IMR-90 (cell line): ENCODE data around the gene BSND. TPM values are rescaled to one million over a fixed set of nuclear protein-coding genes. Genes with fewer than 3 reads are reported as not detected.
A peak's percentile ranks its signal among the peaks of the same experiment; 100 is the strongest.

Source experiments
- ATAC-seq: fragments of 200-7000 bp; cut with Tn5 transposase; 2 replicates; pipeline ENCODE4 v1.9.1; 2020; ENCODE audit warnings: low read depth, mild to moderate bottlenecking, moderate library complexity
- BruUV-seq: library from RNA; stranded (reverse); fragments of 400-500 nt; replicated peaks from 2 replicates; lab custom pipeline; 2021; lab: Mats Ljungman, UMichigan
- CTCF ChIA-PET: fragments of 300-600 bp; formaldehyde crosslinking; extraction: SDS; loops from one replicate; lab custom pipeline; 2021; ENCODE audit warnings: antibody characterized with exemption; lab: Yijun Ruan, JAX
- POLR2A ChIA-PET: fragments of 300-600 bp; sonication (Branson Sonifier 250); formaldehyde crosslinking; loops from one replicate; lab custom pipeline; 2022; ENCODE audit warnings: antibody characterized with exemption; ENCODE audit not compliant: unreplicated experiment; lab: Charles Lee
- DNase-seq: peaks from one replicate; pipeline ENCODE4 v3.0.0; 2013
- H2AFZ ChIP-seq: replicated peaks from 2 replicates; pipeline ENCODE3; 2013; ENCODE audit warnings: low read length, mild to moderate bottlenecking; ENCODE audit not compliant: poor library complexity
- H2AK5ac ChIP-seq: 2 replicates; pipeline ENCODE4 v1.6.1; 2013; ENCODE audit warnings: low read depth, low read length, inconsistent platforms
- H2AK9ac ChIP-seq: replicated peaks from 2 replicates; pipeline ENCODE3; 2013; ENCODE audit warnings: mild to moderate bottlenecking, low read depth, low read length, moderate library complexity; ENCODE audit not compliant: poor library complexity
- H2BK120ac ChIP-seq: 2 replicates; pipeline ENCODE4 v1.6.1; 2013; ENCODE audit warnings: low read depth, low read length, inconsistent platforms
- H2BK15ac ChIP-seq: 3 replicates; pipeline ENCODE4 v1.6.1; 2013; ENCODE audit warnings: low read depth, low read length, inconsistent platforms
- H2BK20ac ChIP-seq: 2 replicates; pipeline ENCODE4 v1.6.1; 2013; ENCODE audit warnings: low read depth, mild to moderate bottlenecking, inconsistent platforms, low read length, moderate library complexity
- H2BK5ac ChIP-seq: 2 replicates; pipeline ENCODE4 v1.6.1; 2013; ENCODE audit warnings: mild to moderate bottlenecking, low read depth, low read length, inconsistent platforms; ENCODE audit not compliant: poor library complexity, severe bottlenecking
- H3K14ac ChIP-seq: replicated peaks from 2 replicates; pipeline ENCODE4 v1.6.1; 2013; ENCODE audit warnings: low read depth, low read length, inconsistent platforms
- H3K18ac ChIP-seq: 2 replicates; pipeline ENCODE4 v1.6.1; 2013; ENCODE audit warnings: low read depth, low read length, control low read depth
- H3K23ac ChIP-seq: 2 replicates; pipeline ENCODE4 v1.6.1; 2013; ENCODE audit warnings: low read depth, low read length, inconsistent platforms
- H3K27ac ChIP-seq: 2 replicates; pipeline ENCODE4 v1.5.1; 2013; ENCODE audit warnings: mild to moderate bottlenecking, control low read depth, low read length; ENCODE audit not compliant: insufficient read depth
- H3K27me3 ChIP-seq: 2 replicates; pipeline ENCODE4 v1.6.1; 2013; ENCODE audit warnings: low read length; ENCODE audit not compliant: control insufficient read depth, insufficient read depth
- H3K36me3 ChIP-seq: 2 replicates; pipeline ENCODE4 v1.6.1; 2013; ENCODE audit warnings: low read length, mixed read lengths; ENCODE audit not compliant: control insufficient read depth, insufficient read depth
- H3K4ac ChIP-seq: 2 replicates; pipeline ENCODE4 v1.6.1; 2013; ENCODE audit warnings: low read depth, low read length, inconsistent platforms
- H3K4me1 ChIP-seq: 2 replicates; pipeline ENCODE4 v1.6.1; 2013; ENCODE audit warnings: low read length, mixed read lengths; ENCODE audit not compliant: control insufficient read depth, insufficient read depth
- H3K4me2 ChIP-seq: 2 replicates; pipeline ENCODE4 v1.6.1; 2013; ENCODE audit warnings: low read depth, mild to moderate bottlenecking, control low read depth, low read length, moderate library complexity
- H3K4me3 ChIP-seq: 2 replicates; pipeline ENCODE4 v1.5.1; 2013; ENCODE audit warnings: low read depth, mild to moderate bottlenecking, control low read depth, low read length, moderate library complexity; ENCODE audit not compliant: insufficient read depth
- H3K56ac ChIP-seq: 2 replicates; pipeline ENCODE4 v1.6.1; 2013; ENCODE audit warnings: low read length, inconsistent platforms; ENCODE audit not compliant: insufficient read depth; ENCODE audit errors: extremely low read depth
- H3K79me1 ChIP-seq, 2 experiments: 2 replicates each; pipeline ENCODE4 v1.6.1; 2013; ENCODE audit warnings: low read length in 2 of 2, inconsistent platforms in 1 of 2, low read depth in 1 of 2
- H3K9ac ChIP-seq: 2 replicates; pipeline ENCODE4 v1.6.1; 2013; ENCODE audit warnings: low read depth, low read length, control low read depth
- H3K9me1 ChIP-seq: 2 replicates; pipeline ENCODE4 v1.6.1; 2013; ENCODE audit warnings: low read length, inconsistent platforms; ENCODE audit not compliant: insufficient read depth
- H3K9me3 ChIP-seq: 2 replicates; pipeline ENCODE4 v1.6.1; 2013; ENCODE audit warnings: low read length; ENCODE audit not compliant: control insufficient read depth, insufficient read depth
- H4K20me1 ChIP-seq: 2 replicates; pipeline ENCODE4 v1.6.1; 2013; ENCODE audit warnings: low read length, inconsistent platforms; ENCODE audit not compliant: insufficient read depth
- H4K5ac ChIP-seq: 2 replicates; pipeline ENCODE4 v1.6.1; 2013; ENCODE audit warnings: mild to moderate bottlenecking, low read depth, low read length, control low read depth
- H4K8ac ChIP-seq, 2 experiments: 2 replicates each; pipeline ENCODE4 v1.6.1; 2013; ENCODE audit warnings: low read depth in 2 of 2, low read length in 2 of 2, control low read depth in 1 of 2, inconsistent platforms in 1 of 2
- H4K91ac ChIP-seq: 2 replicates; pipeline ENCODE4 v1.6.1; 2013; ENCODE audit warnings: low read depth, low read length, inconsistent platforms; ENCODE audit not compliant: insufficient read depth
- BHLHE40 ChIP-seq: fragments of 150-350 bp; IDR thresholded peaks from 2 replicates; pipeline ENCODE4 v1.6.1; 2016; ENCODE audit warnings: mild to moderate bottlenecking, low read depth, low read length
- CEBPB ChIP-seq: IDR thresholded peaks from 2 replicates; pipeline ENCODE4 v1.6.1; 2012; ENCODE audit warnings: low read depth, low read length, improper control_type of control experiment
- CHD1 ChIP-seq: IDR thresholded peaks from 2 replicates; pipeline ENCODE4 v1.6.1; 2012; ENCODE audit warnings: low read depth, low read length, improper control_type of control experiment
- CTCF ChIP-seq: conservative IDR thresholded peaks from 2 replicates; pipeline ENCODE4 v1.5.1; 2012; ENCODE audit warnings: mild to moderate bottlenecking, low read depth, low read length, improper control_type of control experiment
- ELK1 ChIP-seq: fragments of 150-350 bp; IDR thresholded peaks from 2 replicates; pipeline ENCODE4 v1.6.1; 2016; ENCODE audit warnings: low read depth, mild to moderate bottlenecking, low read length, moderate library complexity, borderline replicate concordance
- FOS ChIP-seq: fragments of 150-350 bp; IDR thresholded peaks from 2 replicates; pipeline ENCODE4 v1.6.1; 2016; ENCODE audit warnings: low read depth, low read length
- MAFK ChIP-seq: IDR thresholded peaks from 2 replicates; pipeline ENCODE4 v1.6.1; 2012; ENCODE audit warnings: low read depth, low read length, improper control_type of control experiment
- MAZ ChIP-seq: IDR thresholded peaks from 2 replicates; pipeline ENCODE4 v1.6.1; 2012; ENCODE audit warnings: low read depth, mild to moderate bottlenecking, low read length, improper control_type of control experiment, moderate library complexity, borderline replicate concordance
- MXI1 ChIP-seq: IDR thresholded peaks from 2 replicates; pipeline ENCODE4 v1.6.1; 2012; ENCODE audit warnings: low read depth, mild to moderate bottlenecking, low read length, moderate library complexity, borderline replicate concordance
- NFE2L2 ChIP-seq: fragments of 150-350 bp; IDR thresholded peaks from 2 replicates; pipeline ENCODE4 v1.6.1; 2016; ENCODE audit warnings: low read depth, mild to moderate bottlenecking, low read length
- POLR2A ChIP-seq: IDR thresholded peaks from 2 replicates; pipeline ENCODE4 v1.6.1; 2012; ENCODE audit warnings: mild to moderate bottlenecking, low read depth, low read length
- RAD21 ChIP-seq: IDR thresholded peaks from 2 replicates; pipeline ENCODE4 v1.6.1; 2012; ENCODE audit warnings: low read length, improper control_type of control experiment
- RCOR1 ChIP-seq: IDR thresholded peaks from 2 replicates; pipeline ENCODE4 v1.6.1; 2012; ENCODE audit warnings: mild to moderate bottlenecking, low read length, improper control_type of control experiment; ENCODE audit not compliant: insufficient replicate concordance
- RFX5 ChIP-seq: IDR thresholded peaks from 2 replicates; pipeline ENCODE4 v1.8.0; 2012; ENCODE audit warnings: low read depth, mild to moderate bottlenecking, low read length, moderate library complexity
- SMC3 ChIP-seq: fragments of 150-350 bp; IDR thresholded peaks from 2 replicates; pipeline ENCODE4 v1.6.1; 2016; ENCODE audit warnings: low read depth, mild to moderate bottlenecking, antibody characterized with exemption, low read length, moderate library complexity
- USF2 ChIP-seq: fragments of 150-350 bp; IDR thresholded peaks from 2 replicates; pipeline ENCODE4 v1.6.1; 2017; ENCODE audit warnings: mild to moderate bottlenecking, antibody characterized with exemption, low read length, low read depth
- WGBS, 2 experiments: methylation state at CpG; one replicate each; pipeline versions ENCODE4 v1.1.5 to v1.1.7; 2013; ENCODE audit warnings: missing lambda C conversion rate in 2 of 2; ENCODE audit not compliant: insufficient read length in 1 of 2; ENCODE audit errors: extremely low coverage in 2 of 2; 5-methylcytosine and 5-hydroxymethylcytosine counted together
- dilution Hi-C: fragments of 300-500 bp; cut with HindIII; formaldehyde crosslinking; loops from one replicate; pipeline ENCODE4 v1.14.3; 2018; ENCODE audit warnings: low sequenced_read_pairs; ENCODE audit not compliant: unreplicated experiment
- in situ Hi-C: fragments of 300-500 bp; cut with MboI; formaldehyde crosslinking; loops from 3 replicates; pipeline ENCODE4 v1.14.3; 2019; ENCODE audit warnings: low sequenced_read_pairs, inconsistent platforms, mixed read lengths
- intact Hi-C: fragments of 100-400 bp; cut with micrococcal nuclease; formaldehyde crosslinking; loops from 2 replicates; pipeline ENCODE4 v1.10.0; 2022
- polyA plus RNA-seq, 3 experiments: library from polyadenylated mRNA; depleted of rRNA; stranded (reverse); fragments of >200 nt; gene quantifications; 2 replicates each; pipeline ENCODE4 v1.2.3, GENCODE V29; 2012; ENCODE audit warnings: low replicate concordance in 1 of 3
- total RNA-seq: library from RNA; depleted of rRNA; stranded (reverse); fragments of >200 nt; gene quantifications from 2 replicates; pipeline ENCODE4 v1.2.3, GENCODE V29; 2012

The BSND gene
- total and polyA plus RNA-seq, 2 of the 4 experiments (the other 2 are of a cell fraction): not detected

DNA sequence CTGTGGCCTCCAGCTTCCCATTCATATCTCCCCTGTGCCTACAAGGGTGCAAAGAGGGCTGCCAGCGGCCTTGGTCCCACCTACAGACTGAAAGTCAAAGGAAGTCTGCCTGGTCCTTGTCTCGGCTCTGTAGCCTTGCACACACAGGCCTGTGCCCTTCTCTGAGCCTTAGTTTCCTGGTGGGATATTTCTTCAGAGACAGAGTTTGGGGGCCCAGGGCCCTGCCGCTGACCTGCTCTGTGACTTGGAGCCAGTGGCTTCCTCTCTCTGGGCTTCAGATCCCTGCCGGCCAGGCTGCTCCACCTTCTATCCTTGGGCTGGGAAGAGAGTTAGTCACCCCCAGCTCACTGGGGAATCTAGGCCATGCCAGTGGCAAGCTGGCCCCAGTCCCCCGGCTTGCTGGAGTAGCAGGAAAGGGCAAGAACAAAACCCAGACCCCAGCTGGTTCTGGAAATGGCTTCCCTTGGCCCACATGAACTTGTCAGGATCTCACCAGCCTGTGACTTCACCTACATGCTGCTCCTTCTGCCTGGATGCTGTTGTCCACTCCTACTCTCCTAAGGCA is 19.3 kb upstream of the BSND start:
- Histone ChIP-seq H4K8ac (no peak overlapping the region), H3K27ac (no peak overlapping the region), H2AK9ac (peak overlapping the region; percentile 13), H2BK15ac (no peak overlapping the region), H3K4ac (no peak overlapping the region), H3K36me3 (no peaks in the 10 kb centered on the region), H3K14ac (no peak overlapping the region), H4K5ac (no peak overlapping the region), H3K4me3 (no peak overlapping the region), H3K23ac (no peak overlapping the region), H3K4me2 (no peak overlapping the region), H3K56ac (no peak overlapping the region), H2BK5ac (no peak overlapping the region), H2AK5ac (no peak overlapping the region), H2AFZ (no peak overlapping the region), H4K91ac (no peak overlapping the region), H2BK120ac (no peak overlapping the region), H3K18ac (no peak overlapping the region), H3K4me1 (no peaks in the 10 kb centered on the region), H4K20me1 (no peaks in the 10 kb centered on the region), H3K9me1 (0 out of 2 replicates have a peak, but pooled peaks cover 4% of the 10 kb centered on the region), H3K9me3 (no peaks in the 10 kb centered on the region), H3K9ac (no peak overlapping the region), H2BK20ac (no peak overlapping the region), H3K27me3 (peaks cover 75% of the 10 kb centered on the region), H3K79me1 (no peaks in the 10 kb centered on the region)
- TF ChIP-seq USF2: no peak
- TF ChIP-seq SMC3: no peak
- TF ChIP-seq MAZ: no peak
- TF ChIP-seq NFE2L2: no peak
- TF ChIP-seq POLR2A: no peak
- TF ChIP-seq CHD1: no peak
- TF ChIP-seq ELK1: no peak
- no peak for TF ChIP-seq RCOR1
- no peak for TF ChIP-seq MAFK
- TF ChIP-seq FOS: no peak
- TF ChIP-seq RFX5: no peak
- TF ChIP-seq BHLHE40: no peak
- no peak for TF ChIP-seq CTCF
- no peak for TF ChIP-seq RAD21
- TF ChIP-seq MXI1: no peak
- TF ChIP-seq CEBPB: no peak
- ATAC-seq (no peak), DNase-seq (no peak)
- no TSS peak for BruUV-seq
- ChIA-PET POLR2A (no interaction called here), CTCF (interaction anchor here (0.6 to 1.6 kb wide), 2 partner anchors 10 to 29 kb away, joined by 3 to 8 read pairs; no protein-coding TSS in a partner anchor)
- no CpG with 5 or more reads among the region's 5 CpGs for WGBS, 2 experiments
- dilution Hi-C loops (no loop called here), intact Hi-C loops (no loop called here), in situ Hi-C loops (no loop called here)
